AG09309 (cell line): ENCODE measurements around the gene GNG12.
A peak's percentile ranks its signal among the peaks of the same experiment; 100 is the strongest.

Experiments used
- DNase-seq: peaks from one replicate; pipeline ENCODE4 v3.0.0-alpha.2; 2010; ENCODE audit warnings: low read depth
- H3K4me3 ChIP-seq: 2 replicates; pipeline ENCODE4 v1.5.1; 2011; ENCODE audit warnings: mild to moderate bottlenecking, low read depth, low read length, moderate library complexity; ENCODE audit not compliant: control insufficient read depth
- CTCF ChIP-seq: IDR thresholded peaks from 2 replicates; pipeline ENCODE4 v1.5.1; 2011; ENCODE audit warnings: mild to moderate bottlenecking, low read depth, low read length, inconsistent platforms; ENCODE audit not compliant: insufficient read depth, control insufficient read depth; ENCODE audit errors: missing control alignments

Gene GNG12

GRCh38 chr1:67749263-67749843 lies 83.9 kb downstream of the GNG12 start:
- H3K4me3 ChIP-seq: no peak overlapping the region
- TF ChIP-seq CTCF: no peak
- no peak for DNase-seq

- H3K4me3 ChIP-seq: peak overlapping the region; percentile 21
- peak; percentile 54 for DNase-seq
Observed at GRCh38 chr1:67748630-67749029, 84.6 kb downstream of the GNG12 start.

GRCh38 chr1:67747671-67748546 lies 85.4 kb downstream of the GNG12 start:
- no peak overlapping the region; the same call in 1 of the 2 replicates for H3K4me3 ChIP-seq
- no peak for DNase-seq
- no peak for TF ChIP-seq CTCF

More at GRCh38 chr1:67748630-67749029, 84.6 kb downstream of the GNG12 start:
- TF ChIP-seq CTCF: no peak

- no peak for DNase-seq
- no peak for TF ChIP-seq CTCF
- no peak overlapping the region for H3K4me3 ChIP-seq
Observed at GRCh38 chr1:67745875-67746698, 87.2 kb downstream of the GNG12 start.

GRCh38 chr1:67743072-67743725 lies 90.1 kb downstream of the GNG12 start:
- no peak for DNase-seq
- no peak overlapping the region for H3K4me3 ChIP-seq
- TF ChIP-seq CTCF: no peak

GRCh38 chr1:67741736-67742135 lies 91.5 kb downstream of the GNG12 start:
- no peak for TF ChIP-seq CTCF
- no peak for DNase-seq
- H3K4me3 ChIP-seq: no peak overlapping the region
